GM19463 (cell line): ENCODE data around the gene TIMM13.
"Not testable (repeated sequence)": the region's sequence is repeated elsewhere in the genome, so short reads cannot be mapped to it uniquely, and the experiment has no call there.

Source experiments
- ATAC-seq: cut with Tn5 transposase; IDR thresholded peaks from one replicate; pipeline ENCODE4 v1.9.1; 2021; ENCODE audit warnings: mild to moderate bottlenecking, moderate library complexity; ENCODE audit not compliant: unreplicated experiment

The TIMM13 gene

DNA sequence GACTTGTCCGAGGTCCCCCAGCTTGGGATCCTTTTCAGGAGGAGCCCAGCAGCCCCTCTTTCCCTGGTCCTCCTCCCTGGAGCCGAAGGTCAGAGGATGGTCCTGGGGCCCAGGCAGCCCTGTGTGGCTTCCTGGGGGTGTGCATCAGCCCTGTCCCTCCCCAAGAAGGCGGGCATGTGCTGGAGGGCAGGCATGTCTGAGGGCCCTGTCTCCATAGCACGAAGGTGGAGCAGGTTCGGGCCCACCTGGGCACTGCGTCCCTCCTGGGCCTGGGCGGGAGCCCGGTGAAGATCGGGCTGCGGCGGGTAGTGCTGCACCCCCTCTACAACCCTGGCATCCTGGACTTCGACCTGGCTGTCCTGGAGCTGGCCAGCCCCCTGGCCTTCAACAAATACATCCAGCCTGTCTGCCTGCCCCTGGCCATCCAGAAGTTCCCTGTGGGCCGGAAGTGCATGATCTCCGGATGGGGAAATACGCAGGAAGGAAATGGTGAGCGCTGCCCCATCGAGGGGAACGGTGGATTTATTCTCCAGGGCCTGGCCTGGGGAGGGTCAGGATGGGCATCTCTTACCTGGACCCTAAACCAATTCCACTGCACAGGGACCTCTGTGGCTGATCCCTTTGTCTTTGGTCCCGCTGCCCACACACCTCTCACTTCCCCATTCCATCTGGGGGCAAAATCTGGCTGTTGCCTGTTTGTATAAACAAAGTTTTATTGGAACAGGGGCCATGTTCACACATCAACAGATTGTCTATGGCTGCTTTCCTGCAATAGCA, 10.9 kb downstream of the TIMM13 start:
- no peak for ATAC-seq

DNA sequence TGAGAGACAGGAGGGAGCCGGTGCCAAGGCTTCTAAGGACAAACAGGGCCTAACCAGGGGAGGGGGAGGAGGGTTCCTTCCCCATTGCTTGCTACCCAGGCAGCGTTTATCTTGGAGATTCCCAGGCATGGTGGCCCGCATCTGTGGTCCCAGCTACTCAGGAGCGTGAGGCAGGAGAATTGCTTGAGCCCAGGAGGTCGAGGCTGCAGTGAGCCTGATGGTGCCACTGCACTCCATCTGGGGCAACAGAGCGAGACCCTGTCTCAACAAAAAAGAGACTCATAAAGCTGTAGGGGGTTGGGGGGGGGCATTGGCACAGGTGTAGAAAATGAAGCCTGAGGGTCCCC, 11.4 kb downstream of the TIMM13 start:
- ATAC-seq, result no peak

DNA sequence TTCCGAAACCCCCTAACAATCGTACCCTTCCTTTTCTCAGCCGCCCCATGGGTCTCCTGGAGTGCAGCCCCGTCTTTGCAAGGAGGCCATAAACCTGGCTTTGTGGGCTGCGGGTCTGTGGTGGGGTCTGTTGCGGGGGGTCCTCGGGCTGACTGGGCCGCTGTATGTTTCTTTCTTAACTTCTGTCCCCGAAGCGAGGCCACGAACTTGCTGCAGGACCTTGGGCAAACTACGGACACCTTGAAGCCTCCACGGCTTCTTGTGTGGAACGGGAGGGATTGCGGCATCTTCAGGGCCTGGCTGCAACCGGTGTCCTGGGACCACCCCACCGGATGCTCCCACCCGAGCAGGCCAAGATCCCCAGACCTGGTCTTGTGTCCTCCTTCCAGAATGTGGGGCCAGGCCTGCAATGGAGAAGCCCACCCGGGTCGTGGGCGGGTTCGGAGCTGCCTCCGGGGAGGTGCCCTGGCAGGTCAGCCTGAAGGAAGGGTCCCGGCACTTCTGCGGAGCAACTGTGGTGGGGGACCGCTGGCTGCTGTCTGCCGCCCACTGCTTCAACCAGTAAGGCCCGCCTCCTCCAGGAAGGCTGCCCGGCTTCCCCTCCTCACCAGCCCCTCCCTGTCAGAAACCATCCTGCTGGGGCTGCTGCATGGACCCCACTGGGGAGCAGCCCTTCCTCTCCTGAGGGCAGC, 12.0 kb downstream of the TIMM13 start:
- ATAC-seq, result no peak

DNA sequence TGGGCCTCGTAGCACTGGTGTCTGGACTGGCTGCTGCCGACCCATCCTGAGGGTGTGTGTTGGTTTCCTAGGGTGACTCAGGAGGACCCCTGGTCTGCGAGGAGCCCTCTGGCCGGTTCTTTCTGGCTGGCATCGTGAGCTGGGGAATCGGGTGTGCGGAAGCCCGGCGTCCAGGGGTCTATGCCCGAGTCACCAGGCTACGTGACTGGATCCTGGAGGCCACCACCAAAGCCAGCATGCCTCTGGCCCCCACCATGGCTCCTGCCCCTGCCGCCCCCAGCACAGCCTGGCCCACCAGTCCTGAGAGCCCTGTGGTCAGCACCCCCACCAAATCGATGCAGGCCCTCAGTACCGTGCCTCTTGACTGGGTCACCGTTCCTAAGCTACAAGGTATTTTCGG, 13.8 kb downstream of the TIMM13 start:
- ATAC-seq, result no peak

DNA sequence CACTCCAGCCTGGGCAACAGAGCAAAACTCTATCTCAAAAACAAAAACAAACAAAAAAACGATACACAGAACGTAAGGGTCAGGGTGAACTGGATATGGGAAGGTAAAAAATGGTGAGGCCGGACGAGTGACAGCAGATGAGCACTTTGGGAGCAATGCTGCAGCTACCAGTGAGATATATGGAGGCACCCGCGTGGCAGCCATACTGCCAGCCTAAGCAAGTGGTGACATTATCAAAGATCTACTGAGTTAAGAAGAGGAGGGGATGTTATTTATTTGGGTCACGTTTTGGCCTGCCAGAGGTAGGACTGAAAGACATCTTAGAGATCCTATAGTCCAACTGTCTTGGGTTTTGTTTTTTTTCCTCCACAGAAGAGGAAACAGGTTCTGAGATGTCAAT, 14.2 kb downstream of the TIMM13 start:
- no peak for ATAC-seq

DNA sequence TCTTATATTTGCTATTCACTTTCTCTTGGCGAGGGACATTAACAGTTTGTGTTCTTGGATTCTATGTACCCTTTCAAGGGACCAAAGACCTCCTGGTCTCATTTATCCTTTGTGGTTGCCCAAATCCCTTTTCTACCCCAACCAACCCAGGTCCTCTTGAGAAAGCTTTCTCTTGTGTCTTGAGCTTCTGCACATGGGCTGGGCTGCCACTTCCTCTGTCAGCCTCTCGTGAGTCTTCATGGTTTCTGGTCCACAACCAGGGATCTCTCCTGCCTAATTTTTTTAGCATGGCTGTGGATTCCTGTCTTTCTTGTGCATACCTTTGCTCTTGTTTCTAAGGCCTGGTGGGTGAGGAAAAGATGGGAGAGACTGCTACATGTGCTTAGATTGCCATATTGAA, 14.9 kb downstream of the TIMM13 start:
- ATAC-seq, result no peak

DNA sequence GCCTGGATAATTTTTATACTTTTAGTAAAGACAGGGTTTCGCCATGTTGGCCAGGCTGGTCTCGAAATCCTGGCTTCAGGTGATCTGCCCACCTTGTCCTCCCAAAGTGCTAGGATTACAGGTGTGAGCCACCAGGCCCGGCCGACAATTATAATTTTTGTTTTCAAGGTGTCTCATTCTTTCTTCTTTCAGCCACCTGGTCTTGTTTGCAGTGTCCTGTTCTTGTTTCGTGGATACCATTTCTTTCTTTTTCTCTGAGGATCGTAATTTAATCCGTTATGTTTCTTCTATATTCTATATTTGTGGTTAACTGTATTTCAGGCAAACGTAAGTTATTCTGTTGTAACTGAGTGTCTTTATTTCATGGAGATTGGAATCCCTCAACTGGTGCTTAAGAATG, 15.7 kb downstream of the TIMM13 start:
- no peak for ATAC-seq

DNA sequence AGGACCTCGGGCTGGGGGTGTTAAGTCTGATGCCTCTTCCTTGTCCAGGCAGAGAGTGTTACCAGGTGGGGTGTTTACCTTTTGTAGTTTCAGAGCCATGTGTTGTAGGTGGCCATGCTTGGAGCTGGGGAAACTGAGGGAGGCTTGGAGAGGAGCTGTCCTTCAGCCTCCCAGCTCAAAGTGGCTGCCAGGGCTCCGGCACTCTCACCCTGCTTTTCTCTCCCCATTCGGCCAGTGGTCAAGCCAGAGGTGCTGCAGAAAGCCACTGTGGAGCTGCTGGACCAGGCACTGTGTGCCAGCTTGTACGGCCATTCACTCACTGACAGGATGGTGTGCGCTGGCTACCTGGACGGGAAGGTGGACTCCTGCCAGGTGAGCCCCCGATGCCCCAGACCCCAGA, 17.4 kb downstream of the TIMM13 start:
- ATAC-seq, result no peak

DNA sequence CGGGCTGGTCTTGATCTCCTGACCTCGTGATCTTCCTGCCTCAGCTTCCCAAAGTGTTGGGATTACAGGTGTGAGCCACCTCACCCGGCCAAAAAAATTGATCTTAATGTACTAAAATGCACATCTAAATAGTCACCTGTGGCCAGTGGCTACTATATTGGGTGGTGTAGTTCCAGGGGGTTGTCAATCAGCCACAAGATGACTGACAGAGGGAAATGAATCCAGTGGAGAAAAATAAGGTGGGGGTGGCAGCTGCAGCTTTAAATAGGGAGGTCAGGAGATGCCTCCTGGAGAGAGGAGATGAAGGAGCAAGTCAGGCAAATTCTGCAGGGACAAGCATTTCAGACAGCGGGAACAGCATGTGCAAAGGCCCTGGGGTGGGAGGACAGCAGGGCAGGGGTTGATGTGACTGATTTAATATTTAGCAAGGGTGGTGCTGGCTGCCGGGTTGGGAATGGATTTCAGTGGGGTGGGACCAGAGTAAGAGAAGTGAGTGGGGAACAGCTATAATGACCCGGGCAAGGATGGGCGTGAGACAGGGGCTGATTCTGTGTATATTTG, 18.0 kb downstream of the TIMM13 start:
- no peak for ATAC-seq

DNA sequence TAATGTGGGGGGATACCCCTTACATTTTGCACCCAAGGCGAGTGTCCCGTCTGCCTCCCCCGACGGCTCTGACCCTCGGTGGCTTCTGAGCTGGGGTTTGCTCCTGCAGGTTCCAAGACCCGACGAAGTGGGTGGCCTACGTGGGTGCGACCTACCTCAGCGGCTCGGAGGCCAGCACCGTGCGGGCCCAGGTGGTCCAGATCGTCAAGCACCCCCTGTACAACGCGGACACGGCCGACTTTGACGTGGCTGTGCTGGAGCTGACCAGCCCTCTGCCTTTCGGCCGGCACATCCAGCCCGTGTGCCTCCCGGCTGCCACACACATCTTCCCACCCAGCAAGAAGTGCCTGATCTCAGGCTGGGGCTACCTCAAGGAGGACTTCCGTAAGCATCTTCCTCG, 19.1 kb downstream of the TIMM13 start:
- ATAC-seq, result no peak

DNA sequence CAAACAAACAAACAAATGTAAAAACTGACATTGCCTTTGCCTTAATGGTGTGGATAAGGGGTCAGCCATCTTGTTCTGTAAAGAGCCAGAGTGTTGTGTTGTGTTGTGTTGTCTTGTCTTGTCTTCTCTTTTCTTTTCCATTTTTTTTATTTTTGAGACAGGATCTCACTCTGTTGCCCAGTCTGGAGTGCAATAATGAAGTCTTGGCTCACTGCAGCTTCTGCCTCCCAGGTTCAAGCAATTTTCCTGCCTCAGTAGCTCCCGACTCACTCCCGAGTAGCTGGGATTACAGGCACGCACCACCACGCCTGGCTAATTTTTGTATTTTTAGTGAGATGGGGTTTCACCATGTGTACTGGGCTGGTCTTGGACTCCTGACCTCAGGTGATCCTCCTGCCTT, 27.8 kb downstream of the TIMM13 start:
- no peak for ATAC-seq

DNA sequence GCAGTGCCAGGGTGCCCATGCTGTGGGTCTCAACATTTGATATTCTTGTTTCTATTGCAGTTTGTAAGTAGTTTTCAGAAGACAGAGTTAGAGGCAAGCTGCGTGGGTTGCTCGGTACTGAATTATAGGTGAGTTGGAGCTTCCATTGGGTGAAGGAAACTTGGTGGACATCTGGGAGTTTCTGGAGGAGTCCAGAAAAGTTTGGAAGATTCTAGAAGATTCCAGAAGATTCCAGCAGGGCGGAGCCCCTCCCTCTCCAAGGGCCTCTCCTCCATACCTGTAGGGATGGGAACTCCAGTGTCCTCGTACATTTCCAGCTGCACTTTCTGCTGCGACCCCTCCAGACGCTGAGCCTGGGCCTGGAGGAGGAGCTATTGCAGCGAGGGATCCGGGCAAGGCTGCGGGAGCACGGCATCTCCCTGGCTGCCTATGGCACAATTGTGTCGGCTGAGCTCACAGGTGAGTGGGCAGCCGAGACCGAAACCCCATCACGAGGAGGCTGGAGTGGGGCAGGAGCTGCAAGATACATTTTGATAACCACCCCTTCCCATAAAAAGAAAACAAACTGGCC, 28.6 kb downstream of the TIMM13 start:
- no peak for ATAC-seq

DNA sequence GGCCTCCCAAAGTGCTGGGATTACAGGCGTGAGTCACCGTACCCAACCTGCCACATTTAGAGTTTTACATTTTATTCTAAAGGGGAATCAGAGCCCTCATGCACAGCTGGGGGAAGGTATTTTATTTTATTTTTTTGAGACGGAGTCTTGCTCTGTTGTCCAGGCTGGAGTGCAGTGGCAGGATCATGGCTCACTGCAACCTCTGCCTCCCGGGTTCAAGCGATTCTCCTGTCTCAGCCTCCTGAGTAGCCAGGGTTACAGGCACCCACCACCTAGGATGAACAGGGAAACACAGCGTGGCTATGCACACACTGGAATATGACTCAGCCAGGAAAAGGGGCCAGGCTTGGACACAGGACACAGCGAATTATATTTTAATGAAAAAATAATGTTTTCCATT, 30.2 kb downstream of the TIMM13 start:
- not testable (repeated sequence) for ATAC-seq

DNA sequence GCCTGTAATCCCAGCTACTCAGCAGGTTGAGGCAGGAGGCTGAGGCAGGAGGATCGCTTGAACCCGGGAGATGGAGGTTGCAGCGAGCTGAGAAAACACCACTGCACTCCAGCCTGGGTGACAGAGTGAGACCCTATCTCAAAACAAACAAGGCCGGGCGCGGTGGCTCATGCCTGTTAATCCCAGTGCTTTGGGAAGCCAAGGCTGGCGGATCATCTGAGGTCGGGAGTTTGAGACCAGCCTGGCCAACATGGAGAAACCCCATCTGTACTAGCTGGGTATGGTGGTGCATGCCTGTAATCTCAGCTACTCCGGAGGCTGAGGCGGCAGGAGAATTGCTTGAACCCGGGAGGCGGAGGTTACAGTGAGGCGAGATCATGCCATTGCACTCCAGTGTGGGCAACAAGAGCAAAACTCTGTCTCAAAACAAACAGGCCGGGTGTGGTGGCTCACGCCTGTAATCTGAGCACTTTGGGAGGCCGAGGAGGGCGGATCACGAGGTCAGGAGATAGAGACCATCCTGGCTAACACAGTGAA, 32.0 kb downstream of the TIMM13 start:
- not testable (repeated sequence) for ATAC-seq

DNA sequence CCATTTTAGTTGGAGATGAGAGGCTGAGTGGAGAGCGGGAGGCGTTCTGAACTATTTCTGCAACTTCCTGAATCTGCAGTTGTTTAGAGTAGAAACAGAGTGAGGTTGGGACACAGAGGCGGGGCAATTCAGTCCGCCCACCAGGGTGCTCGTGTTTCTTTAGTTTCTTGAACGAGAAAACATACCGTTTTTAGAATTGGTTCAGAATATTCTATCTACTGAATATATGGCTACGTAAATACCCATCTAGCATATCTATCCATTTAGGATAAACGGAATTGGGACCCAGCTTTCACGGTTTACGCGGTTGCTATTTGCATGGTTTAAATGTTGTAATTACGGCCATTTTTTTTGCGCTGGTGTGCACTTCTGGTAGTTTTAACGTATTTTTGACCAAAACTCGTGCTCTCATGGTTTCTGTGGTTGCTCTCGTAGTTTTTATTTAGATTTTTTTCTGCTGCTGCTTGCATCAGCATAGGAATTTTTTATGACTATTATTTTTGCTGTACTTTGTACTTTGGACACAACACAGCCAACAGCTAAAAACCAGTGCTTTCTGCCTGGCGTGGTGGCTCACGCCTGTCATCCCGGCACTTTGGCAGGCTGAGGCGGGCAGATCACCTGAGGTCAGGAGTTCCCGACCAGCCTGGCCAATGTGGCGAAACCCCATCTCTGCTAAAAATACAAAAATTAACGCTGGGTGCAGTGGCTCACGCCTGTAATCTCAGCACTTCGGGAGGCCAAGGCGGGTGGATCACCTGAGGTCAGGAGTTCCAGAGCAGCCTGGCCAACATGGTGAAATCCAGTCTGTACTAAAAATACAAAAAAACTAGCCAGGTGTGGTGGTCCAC, 32.7 kb downstream of the TIMM13 start:
- ATAC-seq, result no peak

DNA sequence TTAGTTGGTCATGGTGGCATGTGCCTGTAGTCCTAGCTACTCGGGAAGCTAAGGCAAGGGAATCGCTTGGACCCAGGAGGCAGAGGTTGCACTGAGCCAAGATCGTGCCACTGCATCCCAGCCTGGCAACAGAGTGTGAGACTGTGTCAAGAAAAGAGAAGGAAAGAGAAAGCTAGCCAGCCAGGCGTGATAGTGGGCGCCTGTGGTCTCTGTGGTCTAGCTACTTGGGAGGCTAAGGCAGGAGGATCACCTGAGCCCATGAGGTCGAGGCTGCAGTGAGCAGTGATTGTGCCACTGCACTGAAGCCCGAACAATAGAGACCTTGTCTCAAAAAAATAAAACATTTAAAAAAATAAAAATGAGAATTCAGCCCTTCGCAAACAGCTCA, 33.3 kb downstream of the TIMM13 start:
- no peak for ATAC-seq

DNA sequence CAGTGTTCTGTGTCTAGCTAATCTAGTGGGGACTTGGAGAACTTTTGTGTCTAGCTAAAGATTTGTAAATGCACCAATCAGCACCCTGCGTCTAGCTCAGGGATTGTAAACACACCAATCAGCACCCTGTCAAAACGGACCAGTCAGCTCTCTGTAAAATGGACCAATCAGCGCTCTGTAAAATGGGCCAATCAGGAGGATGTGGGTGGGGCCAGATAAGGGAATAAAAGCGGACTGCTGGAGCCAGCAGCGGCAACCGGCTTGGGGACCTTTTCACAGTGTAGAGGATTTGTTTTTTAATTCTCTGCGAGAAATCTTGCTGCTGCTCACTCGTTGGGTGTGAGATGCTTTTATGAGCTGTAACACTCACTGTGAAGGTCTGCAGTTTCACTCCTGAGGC, 34.5 kb downstream of the TIMM13 start:
- not testable (repeated sequence) for ATAC-seq

DNA sequence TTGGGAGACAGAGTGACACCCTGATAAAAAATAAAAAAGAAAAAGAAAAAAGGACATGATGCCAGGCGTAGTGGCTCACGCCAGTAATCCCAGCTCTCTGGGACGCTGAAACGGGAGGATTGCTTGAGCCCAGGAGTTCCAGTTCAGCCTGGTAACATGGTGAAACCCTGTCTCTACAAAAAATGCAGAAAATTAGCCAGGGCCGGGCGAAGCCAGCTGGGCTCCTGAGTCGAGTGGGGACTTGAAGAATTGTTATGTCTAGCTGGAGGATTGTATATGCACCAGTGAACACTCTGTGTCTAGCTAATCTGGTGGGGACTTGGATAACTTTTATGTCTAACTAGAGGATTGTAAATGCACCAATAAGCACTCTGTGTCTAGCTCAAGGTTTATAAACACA, 35.0 kb downstream of the TIMM13 start:
- no peak for ATAC-seq

DNA sequence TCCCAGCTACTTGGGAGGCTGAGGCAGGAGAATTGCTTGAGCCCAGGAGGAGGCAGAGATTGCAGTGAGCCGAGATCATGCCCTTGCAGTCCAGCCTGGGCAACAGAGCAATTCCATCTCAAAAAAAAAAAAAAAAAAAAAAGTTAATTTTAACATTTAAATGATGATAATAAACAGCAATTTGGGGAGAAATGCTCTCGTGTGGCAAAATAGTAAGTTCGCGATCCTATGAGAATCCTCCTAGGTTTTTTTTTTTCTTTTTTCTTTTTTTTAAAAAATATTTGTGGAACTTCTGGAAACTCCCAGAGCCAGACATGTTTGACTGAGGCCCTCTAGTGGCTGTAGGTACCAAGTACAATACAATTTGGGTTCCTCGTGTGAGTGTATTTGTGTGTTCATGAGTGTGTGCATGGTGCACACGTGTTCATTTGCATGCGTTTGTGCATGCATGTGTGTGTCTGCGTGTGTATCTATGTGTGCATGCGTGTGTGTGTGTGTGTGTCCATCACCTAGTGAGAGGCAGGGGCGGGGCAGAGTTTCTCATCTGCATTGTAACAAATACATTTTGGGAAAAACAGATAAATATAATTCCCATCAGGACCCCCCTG, 36.2 kb downstream of the TIMM13 start:
- ATAC-seq, result no peak

DNA sequence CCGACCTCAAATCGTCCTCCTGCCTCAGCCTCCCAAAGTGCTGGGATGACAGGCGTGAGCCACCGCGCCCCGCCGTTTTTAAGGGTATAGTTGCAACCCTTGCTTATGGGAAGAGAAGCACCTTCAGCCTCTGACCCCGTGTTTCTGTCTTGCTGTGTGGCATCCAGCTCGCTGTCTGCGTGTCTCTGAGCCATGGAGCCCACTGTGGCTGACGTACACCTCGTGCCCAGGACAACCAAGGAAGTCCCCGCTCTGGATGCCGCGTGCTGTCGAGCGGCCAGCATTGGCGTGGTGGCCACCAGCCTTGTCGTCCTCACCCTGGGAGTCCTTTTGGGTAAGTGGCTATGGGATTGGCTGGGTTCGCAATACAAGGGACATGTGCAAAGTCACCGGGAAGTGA, 37.8 kb downstream of the TIMM13 start:
- no peak for ATAC-seq
